GM18868 (cell line): ENCODE measurements around the gene ACER3.
"Not testable (repeated sequence)": the region's sequence is repeated elsewhere in the genome, so short reads cannot be mapped to it uniquely, and the experiment has no call there.

ENCODE experiments used
- ATAC-seq: cut with Tn5 transposase; IDR thresholded peaks from one replicate; pipeline ENCODE4 v1.9.1; 2021; ENCODE audit warnings: mild to moderate bottlenecking, moderate library complexity; ENCODE audit not compliant: unreplicated experiment

ACER3 gene

DNA sequence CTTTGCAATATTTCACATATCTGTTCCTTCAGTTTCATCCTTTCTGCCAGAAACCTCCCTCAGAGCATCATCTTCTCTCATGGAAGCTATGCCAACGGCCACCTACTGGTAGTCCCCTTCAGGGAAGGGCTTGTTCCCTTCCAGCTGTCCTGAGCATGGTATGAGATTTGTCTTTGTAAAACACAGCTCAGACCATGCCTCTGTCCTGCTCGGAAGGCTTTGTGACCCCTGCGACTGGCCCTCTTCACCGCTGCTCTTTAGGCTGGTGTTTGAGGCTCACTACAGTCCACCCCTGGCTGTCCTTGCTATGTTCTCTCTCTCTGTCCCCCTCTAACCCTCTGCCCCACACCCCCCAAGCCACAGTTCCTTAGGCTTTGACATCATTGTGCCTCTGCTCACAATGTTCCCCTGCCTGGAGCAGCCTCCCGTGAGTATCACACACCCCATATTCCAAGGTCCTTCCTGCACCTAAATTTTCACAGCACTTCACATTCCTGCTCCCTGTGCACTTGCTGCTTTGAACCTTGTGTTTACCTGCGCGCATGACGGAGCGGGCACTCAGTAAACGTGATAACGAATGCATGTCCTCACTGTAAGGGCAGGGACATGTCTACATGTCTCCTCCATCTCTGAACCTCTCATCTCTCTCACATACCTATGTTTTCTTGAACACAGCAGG, 24.0 kb upstream of the ACER3 start:
- no peak for ATAC-seq

DNA sequence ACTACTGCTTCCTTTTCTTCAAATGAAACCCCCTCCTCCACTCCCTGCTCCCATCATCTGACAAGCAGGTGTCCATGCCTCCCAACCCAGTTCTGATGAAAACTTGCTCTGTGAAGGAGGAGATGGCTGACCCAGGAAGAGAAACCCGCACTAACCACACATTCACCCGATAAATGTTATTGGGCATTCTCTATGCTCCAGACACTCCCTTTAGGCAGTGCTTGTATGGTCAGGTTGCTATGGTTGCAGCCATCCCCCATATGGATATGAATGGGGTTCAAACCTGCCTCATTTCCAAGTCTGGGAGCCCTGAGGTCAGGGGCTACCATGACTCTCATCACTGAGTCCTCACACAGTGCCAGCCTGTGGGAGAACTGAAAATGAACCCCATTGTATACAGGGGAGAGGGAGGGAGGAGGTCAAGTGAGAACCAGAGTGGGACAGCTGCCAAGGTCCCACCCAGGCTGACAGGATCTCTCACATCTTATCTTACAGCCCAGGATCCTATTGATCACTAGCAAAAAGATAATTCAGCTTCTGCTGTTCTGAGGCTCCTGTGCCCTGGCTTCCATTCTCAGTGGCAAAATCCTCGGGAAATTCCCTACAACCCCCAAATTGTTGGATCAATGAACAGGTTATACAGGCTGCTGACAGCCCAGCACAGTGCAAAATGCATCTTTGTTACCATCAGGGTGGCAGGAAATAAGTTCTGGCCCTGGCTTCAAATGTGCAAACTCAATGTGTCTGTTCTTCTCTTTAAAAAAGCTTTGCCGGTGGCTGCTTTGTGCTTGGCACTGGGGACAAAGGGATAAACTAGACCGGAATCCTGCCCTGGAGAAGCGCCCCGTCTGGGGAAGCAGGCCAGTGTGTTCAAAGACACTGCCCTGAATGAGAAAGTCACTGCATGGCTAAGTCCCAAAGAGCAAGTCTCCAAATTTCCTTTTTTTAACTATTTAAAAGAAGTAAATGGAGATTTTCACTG, 22.7 kb upstream of the ACER3 start:
- no peak for ATAC-seq

DNA sequence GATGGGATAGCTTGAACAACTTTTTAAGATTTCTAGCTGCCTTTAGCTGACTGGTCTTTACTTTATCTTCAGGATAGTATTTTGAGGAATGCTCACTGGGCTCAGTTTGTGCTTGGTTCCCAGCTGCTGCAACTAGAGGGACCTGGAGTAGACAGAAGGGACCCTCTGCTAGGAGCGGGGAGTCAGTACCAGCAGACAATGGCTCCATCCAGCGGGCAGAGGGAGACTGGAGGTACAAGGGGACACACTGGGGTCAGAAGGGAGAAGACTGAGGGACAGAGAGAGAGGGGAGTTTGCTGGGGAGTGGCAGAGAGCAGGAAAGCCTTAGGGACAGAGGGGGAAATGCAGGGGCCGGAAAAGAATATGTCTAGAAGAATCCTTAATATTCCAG, 22.0 kb upstream of the ACER3 start:
- ATAC-seq = no peak

DNA sequence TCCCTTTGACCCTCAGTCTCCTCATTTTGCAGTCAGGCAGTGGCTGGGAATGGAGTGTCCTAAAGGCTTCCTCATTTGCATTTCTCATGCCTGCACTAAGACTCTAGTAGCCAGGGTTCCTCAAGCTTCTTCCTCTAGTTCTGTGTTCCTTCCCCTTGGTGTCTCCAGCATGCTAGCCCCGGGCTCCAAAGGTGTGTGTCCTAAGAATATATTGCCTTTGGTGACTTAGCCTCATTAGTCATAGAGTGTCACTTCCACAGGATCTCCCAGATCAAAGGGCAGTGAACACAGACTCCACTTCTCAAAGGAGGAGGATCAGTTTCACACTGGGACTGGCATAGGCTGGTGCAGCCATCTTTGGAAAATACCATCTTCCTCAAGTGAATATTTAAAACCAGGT, 21.4 kb upstream of the ACER3 start:
- no peak for ATAC-seq

DNA sequence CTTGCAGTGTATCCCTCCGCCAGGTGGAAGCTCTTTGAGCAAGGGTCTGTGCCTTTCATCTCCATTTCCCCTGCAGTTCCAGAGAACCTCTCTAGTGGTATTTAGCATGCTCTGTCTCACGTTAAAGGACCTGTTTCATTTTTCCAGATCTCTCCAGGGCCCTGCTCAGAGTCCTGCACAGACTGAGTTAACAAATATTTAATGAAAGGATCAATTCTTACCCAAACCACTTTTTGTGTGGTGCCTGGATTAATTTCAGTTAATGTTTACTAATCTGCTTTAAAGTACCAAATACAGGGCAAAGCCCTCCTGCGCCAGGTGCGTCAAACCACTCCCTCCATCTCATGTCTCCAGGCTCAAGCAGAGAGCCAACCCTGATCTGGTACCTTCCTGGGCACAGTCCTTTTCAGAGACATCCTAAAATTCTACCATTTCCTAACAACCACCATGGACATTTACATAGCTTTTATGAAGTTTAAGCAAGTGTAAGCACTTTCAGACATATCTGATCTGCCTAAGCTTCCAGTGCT, 18.7 kb upstream of the ACER3 start:
- no peak for ATAC-seq

DNA sequence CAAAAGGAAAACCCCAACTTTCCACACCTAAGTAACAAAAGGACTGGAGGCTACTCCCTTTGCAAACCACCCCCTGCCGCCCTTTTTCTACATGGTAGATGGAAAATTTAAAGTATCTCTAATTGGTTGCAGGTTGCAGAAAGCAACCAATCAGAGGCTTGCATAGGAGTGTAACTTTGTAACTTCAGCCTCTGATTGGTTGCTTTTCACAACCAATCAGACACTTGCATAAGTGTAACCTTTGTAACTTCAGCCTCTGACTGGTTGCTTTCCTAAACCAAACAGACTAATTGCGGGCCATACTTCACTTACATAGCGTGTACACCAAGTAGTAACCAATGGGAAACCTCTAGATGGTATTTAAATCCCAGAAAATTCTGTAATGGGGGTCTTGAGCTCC, 16.8 kb upstream of the ACER3 start:
- no peak for ATAC-seq

DNA sequence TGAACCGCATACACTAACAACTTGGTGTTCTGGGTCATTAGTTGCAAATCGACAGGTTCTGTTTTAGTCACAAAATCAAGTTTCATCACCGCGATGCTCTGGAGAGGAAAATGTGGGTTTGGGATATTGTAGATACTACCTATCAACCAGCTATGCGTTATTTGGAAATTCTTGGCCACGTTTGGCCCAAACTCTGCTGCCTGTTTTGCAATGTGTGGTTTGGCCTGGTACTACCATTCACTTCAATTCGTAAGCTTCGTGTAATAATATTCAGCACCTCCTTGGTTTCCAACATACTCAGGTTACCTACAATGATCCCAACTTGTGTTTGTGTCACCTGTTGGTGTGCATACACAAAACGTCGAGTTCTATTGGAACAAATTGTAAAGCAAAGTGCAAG, 16.2 kb upstream of the ACER3 start:
- ATAC-seq = no peak

DNA sequence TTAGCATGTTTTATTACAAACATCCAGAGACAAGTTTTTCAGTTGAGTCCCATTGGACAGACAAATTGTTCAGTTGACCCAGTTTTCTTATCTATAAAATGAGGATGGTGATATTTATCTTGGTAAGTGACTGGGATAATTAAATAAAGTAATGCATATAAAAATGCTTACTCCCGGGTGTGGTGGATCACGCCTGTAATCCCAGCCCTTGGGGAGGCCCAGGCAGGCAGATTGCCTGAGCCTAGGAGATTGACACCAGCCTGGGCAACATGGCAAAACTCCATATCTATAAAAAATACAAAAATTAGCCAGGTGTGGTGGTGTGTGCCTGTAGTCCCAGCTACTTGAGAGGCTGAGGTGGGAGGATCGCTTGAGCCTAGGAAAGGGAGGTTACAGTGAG, 15.6 kb upstream of the ACER3 start:
- ATAC-seq = no peak

DNA sequence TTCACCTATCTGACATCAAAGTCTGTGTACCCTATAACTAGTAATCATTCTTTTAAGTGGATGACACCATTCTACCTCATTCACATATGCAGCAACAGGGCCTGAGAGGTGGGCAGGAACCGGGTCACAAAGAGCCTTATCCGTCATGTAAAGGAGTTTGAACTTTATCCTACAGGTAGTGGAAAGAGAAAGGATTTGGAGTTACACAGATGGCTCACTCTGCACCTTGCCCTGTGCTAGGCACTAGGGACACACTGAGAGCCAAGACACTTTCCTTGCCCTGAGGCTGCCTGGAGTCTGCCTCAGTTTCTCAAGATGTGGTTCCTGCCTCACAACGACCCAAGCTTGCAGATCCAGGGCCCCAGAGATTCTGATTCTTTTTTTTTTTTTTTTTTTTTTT, 14.3 kb upstream of the ACER3 start:
- ATAC-seq = no peak

DNA sequence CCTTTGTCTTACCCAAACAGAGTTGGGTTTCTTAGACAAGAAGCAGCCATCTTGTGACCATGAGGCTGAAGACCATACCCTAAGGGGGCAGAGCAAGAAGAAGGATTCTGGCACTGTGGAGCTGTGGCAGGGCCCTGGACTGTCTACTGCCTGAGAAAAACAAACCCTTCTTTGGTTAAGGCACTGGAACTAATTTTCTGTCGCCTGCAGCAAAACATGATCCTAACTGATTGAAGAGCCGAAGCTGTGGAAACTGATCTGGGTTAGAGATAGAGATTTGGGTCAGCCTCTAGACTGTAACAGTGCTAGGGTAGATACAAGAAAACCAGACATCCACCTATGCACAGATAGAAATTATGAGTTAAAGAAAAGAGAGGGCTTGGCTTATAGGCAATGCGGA, 11.3 kb upstream of the ACER3 start:
- ATAC-seq = no peak

DNA sequence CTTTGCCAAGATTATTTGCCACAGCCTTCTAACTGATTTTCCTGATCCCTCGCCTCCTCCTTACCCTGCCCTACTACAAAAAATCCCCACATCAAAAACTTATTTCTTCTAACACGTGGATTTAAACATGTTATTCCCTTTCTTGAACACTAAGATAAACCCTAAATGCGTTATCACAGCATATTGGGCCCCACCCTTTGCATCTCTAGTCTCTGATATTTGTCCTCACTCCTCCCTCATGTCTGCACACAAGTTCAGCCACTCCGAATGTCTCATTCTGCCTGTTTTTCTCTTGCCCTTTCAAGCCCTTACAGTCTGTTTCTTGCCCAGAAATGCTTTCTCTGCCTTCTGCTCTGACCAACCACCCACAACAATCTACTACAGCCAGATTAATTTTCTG, 10.6 kb upstream of the ACER3 start:
- no peak for ATAC-seq

DNA sequence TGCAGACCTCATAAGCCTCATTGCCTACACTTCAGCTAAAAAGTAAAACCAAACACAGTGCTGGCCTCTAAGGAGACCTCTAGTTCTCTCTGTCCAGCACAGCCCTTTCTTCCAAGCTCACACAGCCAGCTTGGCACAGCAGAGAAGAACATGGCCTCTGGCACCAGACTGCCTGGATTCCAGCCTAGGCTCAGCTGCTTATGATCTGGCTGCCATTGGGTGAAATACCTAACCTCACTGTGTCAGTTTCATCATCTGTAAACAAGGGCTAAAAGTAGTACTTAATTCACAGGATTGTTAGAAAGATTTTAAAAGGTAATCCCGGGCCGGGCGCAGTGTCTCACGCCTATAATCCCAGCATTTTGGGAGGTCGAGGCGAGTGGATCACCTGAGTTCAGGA, 9.9 kb upstream of the ACER3 start:
- no peak for ATAC-seq

DNA sequence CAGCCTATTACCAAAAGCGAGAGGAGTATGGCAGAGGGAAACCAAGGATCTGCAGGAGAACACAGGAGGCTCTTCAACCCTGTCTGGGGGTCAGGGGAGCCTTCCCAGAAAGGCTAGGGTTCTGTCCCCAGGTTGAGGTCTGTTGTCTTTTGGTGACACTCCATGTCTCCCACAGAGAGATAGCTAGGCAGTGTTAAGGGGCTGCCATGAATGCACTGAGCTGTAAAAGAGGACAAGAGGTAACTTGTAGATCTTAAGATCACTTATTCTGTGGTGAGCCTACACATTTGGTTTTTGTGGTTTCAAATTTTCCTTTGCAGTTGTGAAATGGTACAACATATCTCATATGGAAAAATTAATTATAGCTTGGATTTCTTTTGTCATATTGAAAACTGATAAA, 6.0 kb upstream of the ACER3 start:
- no peak for ATAC-seq

DNA sequence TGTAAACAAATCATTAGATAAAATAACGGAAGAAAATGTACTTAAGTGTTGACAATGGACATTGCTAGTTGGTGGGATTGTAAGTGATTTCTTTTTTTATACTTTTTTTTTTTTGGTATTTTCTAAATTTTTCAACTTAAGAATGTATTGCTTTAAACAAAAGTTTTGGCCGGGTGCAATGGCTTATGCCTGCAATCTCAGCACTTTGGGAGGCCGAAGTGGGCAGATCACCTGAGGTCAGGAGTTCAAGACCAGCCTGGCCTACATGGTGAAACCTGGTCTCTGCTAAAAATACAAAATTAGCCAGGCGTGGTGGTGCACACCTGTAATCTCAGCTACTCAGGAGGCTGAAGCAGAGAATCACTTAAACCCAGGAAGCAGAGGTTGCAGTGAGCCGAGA, 5.0 kb upstream of the ACER3 start:
- not testable (repeated sequence) for ATAC-seq

DNA sequence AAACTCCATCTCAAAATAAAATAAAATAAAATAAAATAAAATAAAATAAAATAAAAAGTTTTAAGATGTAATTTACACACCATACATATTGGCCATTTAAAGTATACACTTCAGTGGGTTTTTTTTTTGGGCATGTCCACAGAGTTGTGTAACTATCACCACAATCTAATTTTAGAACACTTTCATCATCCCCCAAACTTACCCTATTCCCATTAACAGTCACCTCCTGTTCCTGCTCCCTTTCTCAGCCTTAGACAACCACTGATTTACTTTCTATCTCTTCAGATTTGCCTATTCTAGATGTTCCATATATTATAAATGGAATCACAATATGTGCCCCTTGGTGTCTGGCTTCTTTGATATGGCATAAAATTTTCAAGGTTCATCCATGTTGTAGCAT, 4.6 kb upstream of the ACER3 start:
- no peak for ATAC-seq

DNA sequence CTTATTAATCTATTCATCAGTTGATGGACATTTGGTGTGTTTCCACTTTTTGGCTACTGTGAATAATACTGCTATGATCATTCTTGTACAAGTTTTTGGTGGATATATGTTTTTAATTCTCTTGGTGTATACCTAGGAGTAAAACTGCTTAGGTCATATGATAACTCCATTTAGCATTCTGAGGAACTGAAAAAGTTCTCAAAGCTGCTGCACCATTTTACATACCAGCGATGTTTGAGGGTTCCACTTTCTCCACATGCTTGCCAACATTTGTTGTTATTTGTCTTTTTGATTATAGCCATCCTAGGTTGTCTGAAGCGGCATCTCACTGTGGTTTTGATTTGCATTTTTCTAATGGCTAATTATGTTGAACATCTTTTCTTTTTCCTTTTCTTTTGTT, 4.1 kb upstream of the ACER3 start:
- no peak for ATAC-seq

DNA sequence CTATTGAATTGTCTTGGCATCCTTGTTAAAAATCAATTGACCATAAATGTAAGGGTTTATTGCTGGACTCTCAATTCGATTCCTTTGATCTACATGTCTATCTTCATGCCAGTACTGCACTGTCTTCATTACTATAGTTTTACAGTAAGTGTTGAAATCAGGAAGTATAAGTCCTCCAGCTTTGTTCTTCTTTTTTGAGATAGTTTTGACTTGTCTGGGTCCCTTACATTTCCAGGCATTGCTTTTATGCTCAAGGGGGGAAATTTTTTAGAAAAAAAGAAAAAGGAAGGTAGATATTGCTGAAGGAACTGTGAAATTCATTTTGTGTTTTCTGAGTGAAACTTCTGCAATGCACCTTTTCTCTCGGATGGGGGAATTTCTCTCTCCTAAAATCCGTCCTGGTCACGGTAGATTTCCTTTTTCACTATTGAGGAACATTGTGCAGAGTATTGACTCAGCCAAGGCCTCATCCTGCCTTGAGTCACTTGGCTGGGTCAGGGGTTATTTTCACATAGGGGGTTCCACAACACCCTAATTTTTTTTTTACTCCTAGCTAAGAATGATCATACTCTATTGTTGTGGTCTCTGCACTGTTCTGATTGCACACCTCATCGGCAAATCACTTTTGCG, 2.8 kb upstream of the ACER3 start:
- ATAC-seq = no peak

DNA sequence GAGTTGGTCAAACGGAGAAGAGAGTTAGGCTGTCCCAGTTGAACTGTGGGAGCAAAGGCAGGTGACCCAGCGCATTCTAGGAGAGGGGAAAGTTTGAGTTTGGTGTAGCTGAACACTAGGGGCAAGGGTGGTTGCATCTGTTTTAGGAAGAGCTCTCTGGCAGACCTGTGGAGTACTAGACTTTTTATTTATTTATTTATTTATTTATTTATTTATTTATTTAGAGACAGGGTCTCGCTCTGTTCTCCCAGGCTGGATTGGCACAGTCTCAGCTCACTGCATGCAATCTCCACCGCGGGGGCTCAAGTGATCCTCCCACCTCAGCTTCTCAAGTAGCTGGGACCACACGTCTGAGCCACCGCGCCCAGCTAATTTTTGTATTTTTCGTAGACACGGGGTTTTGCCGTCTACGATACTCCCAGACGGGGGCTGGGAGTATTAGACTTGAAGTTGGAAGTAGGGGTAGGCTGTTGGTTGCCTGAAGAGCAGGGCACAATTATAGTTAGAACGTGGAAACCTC, 950 bp upstream of the ACER3 start:
- ATAC-seq = no peak

DNA sequence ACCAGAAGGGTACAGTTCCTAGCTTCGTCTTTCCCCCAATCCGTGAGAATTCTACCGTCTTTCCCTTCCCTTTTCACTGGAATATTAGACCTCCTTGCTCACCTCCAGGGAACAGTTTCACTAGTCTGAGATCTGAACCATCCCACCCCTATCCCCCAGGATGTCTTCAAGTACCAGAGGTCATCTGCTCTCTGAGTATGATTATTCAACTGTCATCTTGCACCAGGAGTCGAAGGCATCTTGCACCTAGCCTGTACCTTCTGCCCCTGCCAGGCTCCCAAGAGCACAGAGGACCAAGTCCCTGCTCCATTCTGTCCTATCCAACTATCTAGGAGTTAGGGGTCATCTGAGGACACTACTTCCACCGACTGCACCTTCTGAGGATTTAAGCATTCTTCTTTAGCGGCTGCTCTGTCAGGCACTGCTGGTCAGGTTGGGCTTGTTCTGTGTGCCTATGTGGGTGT, 804 bp downstream of the ACER3 start:
- no peak for ATAC-seq

DNA sequence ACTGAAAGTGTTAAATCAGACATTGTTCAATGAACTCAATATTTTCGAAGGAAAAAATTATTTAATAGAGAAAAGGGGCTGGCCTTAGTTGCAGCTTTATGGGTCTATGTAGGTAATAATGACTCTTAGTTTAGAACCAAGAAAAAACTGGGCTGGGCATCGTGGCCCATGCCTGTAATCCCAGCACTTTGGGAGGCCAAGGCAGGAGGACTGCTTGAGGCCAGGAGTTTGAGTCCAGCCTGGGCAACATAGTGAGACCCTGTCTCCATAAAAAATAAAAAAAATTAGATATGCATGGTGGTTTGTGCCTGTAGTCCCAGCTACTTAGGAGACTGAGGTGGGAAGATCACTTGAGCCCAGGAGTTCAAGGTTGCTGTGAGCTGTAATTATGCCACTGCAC, 2.1 kb downstream of the ACER3 start:
- not testable (repeated sequence) for ATAC-seq

DNA sequence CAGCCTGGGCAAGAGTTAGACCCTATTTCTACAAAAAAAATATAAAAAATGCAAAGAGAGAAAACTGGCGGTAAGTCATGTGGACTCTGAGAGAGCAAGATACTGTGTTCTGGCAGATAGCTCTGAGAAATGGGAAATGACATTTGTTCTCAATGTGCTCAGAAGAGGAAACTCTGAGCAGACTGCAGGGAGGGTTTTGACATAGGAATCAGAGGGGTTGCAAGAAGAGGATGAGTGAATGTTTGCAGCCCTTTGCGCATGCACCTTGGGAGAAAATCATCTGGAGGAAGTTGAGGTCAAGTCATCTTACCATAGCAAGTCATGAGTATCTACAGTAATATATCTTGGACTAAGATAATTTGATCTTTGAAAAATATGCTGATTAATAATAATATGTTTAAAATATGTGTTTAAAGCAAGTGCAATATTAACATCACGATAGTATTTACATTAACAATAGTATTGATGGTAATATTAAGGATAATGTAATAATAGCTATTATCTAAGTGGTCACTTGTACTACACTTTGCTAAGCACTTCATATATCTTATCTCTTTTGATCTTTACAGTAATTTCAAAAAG, 2.6 kb downstream of the ACER3 start:
- ATAC-seq = no peak
